ENCODE data around the gene KIAA0586.

GRCh38 chr14:58428118-58428683, 682 bp downstream of the KIAA0586 start:
- TF ChIP-seq E2F5 (CRISPR knock-in tag; IDR thresholded peaks at IDR 0.05) (no peak), TEAD1 (CRISPR knock-in tag; IDR thresholded peaks at IDR 0.05) (no peak), IRF2 (CRISPR knock-in tag; IDR thresholded peaks at IDR 0.05; ENCODE audit: borderline replicate concordance, low read depth) (no peak), ESRRA (CRISPR knock-in tag; IDR thresholded peaks at IDR 0.05; ENCODE audit: borderline replicate concordance) (no peak), ZNF121 (CRISPR knock-in tag; IDR thresholded peaks at IDR 0.05) (no peak), TEAD4 (CRISPR knock-in tag; IDR thresholded peaks at IDR 0.05) (no peak), CTCF (IDR thresholded peaks at IDR 0.05) (no peak)
- TF ChIP-seq, protein P1, sequence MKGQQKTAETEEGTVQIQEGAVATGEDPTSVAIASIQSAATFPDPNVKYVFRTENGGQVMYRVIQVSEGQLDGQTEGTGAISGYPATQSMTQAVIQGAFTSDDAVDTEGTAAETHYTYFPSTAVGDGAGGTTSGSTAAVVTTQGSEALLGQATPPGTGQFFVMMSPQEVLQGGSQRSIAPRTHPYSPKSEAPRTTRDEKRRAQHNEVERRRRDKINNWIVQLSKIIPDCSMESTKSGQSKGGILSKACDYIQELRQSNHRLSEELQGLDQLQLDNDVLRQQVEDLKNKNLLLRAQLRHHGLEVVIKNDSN (CRISPR knock-in tag; IDR thresholded peaks at IDR 0.05), result peak; percentile 67; the same call in 1 of the 2 replicates
